ENCODE results near the gene SHLD2.
"Not testable (repeated sequence)": the region's sequence is repeated elsewhere in the genome, so short reads cannot be mapped to it uniquely, and the experiment has no call there.

Gene SHLD2

DNA sequence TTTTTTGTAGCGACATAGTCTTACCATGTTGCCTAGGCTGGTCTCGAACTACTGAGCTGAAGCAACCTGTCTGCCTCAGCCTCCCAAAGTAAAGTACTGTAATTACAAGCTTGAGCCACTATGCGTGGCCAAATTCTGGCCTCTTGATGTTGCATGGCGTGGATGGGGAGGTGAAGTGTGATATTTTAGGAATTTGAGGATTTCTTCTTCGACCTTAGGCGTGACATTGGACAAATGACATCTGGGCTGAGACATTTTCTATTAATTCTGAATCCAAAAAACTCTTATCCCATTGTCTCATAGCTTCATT is 48.1 kb downstream of the SHLD2 start:
- not testable (repeated sequence) for DNase-seq

DNA sequence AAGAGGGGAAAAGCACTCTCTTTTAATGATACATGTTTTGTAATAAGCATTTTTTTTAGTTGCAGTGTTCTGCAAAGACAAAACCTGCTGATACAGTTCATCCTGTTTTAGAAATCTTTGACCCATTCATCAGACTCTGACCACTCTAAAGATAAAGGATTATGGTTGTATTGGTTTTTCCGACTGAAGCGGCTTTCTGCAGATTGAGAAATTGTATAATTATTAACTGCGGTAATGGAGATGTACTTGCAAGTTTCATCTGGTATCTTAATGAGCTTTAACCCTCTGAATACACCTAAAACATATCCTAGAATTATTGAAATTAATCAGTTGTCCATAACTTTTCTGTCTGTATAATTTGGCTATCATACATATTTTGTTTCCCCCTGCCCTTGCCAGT is 50.6 kb downstream of the SHLD2 start:
- not testable (repeated sequence) for DNase-seq

DNA sequence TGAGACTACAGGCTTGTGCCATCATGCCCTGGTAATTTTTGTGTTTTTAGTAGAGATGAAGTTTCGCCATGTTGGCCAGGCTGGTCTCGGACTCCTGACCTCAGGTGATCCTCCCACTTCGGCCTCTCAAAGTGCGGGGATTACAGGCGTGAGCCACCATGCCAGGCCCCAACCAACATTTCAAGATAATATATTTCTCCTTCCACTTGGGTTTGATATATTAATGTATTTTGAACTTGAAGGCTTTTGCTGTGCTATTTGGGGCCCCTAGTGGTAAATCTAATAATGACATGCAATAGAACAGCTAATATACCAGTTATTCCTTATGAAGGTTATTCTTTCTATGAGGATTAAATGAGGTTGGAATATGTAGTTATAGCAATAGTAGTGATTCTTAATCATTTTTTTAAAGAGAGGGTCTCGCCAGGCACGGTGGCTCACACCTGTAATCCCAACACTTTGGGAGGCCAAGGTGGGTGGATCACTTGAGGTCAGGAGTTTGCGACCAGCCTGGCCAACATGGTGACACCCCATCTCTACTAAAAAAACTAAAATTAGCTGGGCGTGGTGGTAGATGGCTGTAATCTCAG is 54.1 kb downstream of the SHLD2 start:
- DNase-seq: not testable (repeated sequence)

DNA sequence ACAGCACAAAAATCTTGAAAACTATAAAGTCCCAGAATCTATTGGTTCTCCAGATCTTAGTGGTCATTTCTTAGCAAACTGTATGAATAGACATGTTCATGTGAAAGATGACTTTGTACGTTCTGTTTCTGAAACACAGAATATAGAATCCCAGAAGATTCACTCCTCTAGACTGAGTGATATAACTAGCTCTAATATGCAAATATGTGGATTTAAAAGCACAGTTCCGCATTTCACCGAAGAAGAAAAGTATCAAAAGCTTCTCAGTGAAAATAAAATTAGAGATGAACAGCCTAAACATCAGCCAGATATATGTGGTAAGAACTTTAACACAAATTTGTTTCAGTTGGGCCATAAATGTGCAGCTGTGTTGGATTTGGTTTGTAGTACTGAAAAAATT is 56.5 kb downstream of the SHLD2 start:
- DNase-seq: not testable (repeated sequence)

DNA sequence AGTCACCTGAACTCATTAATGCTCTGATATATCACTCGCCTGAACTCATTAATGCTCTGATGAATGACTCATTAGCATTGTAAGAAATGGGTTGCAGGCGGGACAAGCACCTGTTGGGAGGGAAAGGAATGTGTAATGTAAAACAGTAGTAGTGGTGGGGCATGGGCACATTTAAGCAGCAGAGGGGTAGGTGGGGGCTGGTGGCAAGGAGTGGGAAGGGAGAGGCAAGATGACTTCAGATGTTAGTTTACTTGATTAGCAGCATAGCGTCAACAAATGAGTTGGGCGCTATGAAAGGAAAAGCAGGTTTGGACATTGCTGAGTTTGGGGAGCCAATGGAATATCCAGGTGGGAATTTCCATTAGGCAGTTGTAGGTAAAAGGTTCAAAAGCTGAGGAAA is 61.8 kb downstream of the SHLD2 start:
- not testable (repeated sequence) for DNase-seq

DNA sequence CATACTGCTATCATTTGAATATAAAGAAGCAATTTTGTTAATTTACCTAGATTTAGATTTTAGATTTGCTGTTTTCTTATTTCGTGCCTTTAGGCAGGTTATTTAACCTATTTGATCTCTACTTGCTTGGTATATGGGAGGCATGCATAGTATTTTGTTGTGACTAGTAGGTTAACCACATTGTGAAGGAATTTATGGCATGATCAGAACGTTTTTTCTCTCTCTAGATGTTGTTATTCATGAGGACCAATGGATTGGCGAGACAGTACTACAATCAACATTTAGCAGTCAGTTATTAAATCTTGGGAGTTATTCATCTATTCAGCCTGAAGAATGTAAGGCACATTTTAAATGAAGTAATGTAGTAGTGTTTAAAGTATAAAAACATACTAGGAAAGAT is 62.8 kb downstream of the SHLD2 start:
- not testable (repeated sequence) for DNase-seq

DNA sequence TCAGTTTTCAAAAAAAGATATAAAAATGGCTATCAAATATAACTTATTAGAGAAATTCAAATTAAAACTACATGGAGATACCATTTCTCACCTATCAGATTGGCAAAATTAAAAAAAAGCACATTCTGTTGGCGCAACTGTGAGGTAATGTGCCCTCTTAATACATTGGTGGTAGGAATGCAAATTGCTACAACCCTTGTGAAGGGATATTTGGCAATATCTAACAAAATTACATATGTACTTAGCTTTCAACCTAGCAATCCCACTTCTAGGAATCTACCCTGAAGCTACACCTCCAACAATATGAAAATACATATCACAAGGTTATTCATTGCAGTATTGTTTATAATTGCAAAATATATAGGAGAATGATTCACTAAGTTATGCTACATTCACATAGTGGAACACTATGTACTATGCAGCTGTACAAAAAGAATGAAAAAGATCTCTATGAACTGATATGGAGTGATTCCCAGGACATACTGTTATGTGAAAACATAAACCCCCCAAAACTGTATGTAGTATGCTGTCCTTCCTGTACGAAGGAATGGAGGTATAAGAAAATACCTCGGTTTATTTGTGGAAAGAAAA is 67.8 kb downstream of the SHLD2 start:
- DNase-seq: not testable (repeated sequence)

DNA sequence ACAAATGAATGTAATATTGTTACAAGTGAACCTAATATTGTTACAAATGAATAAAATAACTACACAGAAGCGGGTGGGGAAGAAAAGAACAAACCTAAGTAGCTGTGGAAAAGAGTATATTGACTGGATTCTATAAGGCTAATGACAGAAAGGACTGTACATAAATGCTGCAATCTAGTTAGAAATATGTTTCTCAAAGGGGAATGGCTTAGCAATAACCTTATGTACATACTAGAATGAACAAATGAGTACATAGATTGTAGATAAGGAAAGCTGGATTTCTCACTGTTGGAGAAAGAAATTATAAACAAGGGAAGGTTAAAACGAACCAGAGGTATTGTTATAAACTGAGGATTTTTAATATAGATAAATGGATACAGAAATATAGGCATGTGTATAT is 68.4 kb downstream of the SHLD2 start:
- DNase-seq: not testable (repeated sequence)

DNA sequence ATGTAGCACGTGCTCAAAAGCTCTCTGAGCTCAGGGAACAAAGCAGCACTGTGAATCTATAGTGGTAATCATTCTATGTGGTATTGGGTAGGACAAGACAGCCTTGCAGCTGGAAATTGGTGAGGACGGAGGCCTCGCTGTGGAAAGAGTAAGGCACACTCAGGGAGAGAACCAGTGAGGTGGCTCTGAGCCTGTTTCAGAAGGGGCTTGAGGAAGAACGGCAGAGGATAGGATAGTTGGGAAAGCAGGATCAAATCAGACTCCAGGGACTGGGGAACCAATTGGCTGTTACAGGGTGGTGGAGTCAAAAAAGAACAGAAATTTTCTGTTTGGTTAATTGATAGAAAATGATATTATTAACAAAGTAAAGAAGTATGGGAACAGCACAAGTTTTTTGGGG is 74.9 kb downstream of the SHLD2 start:
- DNase-seq: not testable (repeated sequence)

DNA sequence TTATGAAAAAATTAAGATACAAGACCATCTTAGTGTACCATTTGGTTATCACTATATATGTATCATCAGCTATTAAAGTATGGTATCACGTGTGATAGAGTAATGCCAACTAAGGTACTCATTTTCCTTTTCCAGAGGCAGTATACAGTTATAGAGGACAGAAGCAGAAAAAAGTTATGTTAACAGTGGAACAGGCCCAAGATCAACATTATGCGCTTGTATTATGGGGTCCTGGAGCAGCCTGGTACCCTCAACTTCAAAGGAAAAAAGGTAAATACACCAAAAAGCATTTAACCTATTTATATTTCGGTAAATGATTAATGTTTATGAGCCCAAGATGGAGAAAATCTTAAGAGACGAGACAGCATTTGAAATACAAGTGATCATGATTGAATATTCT is 75.7 kb downstream of the SHLD2 start:
- not testable (repeated sequence) for DNase-seq

DNA sequence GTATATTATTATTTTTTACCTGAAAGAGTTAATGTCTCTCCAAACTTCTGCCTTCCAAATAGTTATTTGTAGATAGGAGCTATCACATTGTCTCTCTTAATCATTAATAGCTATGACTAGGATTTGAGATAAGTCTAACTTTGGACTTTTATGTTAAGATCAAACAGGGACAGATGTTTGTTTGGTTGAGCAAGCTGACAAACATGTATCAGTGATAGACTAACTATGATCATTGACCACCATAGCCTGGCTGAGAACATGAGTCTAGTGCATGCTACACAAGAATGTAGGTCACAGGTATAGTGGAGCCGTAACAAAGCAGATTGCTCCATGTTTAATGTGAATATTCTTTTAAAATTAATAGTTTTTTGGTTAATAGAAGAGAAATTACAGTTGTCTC is 76.7 kb downstream of the SHLD2 start:
- DNase-seq: not testable (repeated sequence)

DNA sequence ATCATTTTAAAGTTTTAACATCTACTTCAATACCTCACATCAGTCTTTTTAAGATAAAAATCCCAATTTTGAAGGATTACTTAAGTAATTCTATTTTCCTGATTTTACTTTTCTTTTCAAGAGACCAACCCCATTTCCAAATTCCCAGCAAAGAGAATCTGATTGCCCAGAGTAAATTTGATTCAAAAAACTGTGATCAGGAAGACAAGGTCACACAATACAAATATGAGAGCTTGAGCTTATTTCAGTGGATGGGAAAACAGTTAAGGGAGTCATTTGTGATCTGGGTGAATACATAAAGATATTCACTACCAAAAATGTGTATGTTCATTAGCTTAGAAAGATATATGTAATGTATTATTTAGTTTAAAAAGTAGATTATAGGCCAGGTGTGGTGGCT is 77.2 kb downstream of the SHLD2 start:
- DNase-seq: not testable (repeated sequence)

DNA sequence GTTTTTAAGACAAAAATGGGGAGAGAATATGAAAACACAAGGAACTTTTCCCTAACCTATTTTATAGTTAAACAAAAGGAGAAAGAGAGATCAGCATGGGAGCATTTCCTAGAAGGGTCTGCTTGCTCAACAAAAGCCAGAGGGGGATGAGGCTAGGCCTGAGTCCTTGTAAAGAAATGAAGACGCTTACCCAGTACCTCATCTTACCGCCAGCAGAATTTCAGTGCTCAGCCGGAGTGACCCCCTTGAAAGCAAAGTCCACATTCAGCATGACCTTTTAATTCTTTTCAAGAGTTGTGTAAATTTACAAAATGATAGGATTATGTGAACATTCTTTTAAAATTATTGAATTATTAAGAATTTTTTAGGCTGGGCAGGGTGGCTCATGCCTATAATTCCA is 82.6 kb downstream of the SHLD2 start:
- DNase-seq: not testable (repeated sequence)

DNA sequence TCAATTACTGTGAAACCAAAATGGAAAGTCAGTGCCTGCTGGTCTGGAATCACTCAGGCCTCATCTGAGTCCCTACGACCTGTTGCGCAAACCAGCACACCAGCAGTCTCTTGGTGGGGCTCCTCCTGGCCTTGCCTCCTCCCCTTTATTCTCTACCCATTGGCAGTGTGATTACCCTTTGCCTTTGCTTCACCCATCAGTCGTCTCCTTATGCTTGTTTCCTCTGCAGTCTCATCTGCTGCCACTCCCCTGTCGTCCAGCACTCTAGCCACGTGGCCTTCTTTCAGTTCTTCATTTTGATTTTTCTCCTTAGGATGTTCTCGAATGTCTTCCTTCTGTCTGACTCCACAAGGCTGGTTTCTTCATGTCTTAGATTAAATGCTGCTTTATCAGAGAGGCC is 89.4 kb downstream of the SHLD2 start:
- not testable (repeated sequence) for DNase-seq

DNA sequence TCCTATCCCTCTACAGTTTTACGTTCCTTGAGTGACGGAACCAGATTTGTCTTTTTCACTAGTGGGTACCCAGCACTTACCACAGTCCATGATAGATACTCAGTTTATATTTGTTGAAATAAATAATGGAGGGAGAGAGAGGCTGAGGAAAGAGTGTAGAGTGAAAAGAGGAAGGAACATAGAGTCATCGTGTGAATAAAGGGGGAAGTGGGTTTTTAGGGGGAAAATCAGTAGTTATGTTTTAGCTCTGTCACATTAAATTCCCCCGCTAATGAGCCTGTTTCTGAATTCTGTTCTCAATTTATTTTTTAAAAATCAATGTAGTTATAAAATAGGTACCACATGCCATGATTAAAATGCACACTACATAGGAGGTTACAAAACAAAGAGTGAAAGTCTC is 91.0 kb downstream of the SHLD2 start:
- not testable (repeated sequence) for DNase-seq

DNA sequence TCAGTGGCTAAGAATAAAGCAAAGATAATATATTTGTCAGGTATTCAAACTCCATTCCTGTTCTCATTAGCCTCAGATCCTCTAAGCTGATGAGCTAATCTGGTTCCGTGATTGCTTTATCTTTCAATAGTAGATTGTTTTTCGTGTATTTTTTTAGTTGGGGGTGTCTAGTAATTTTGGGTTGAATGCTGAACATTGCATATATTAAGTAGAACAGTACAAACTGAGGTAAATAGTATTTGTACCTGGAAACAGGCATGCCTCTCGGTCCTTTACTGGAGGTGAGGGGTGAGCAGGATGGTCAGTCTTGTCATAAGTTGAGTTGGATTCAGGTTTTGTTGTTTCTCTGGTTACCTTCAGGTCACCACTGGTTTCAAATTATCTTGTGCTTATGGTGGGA is 92.6 kb downstream of the SHLD2 start:
- DNase-seq: not testable (repeated sequence)

DNA sequence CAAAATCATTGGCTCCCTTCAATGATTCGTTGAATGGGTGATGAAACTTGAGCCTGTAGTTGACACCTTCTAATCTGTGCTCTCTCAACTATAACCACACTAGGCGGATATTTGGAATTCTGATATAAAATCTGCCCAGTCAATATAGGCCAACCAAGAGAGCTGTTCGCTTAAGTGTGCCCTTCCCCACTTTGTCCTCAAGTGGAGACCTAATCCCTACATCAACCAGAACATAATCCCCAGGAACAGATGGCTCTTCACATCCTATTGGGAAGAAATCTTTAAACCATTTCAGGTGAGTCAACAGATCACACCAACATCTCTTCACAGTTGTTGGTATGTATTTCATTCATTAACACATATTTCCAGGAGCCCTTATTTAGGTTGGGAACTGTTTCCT is 96.8 kb downstream of the SHLD2 start:
- not testable (repeated sequence) for DNase-seq

DNA sequence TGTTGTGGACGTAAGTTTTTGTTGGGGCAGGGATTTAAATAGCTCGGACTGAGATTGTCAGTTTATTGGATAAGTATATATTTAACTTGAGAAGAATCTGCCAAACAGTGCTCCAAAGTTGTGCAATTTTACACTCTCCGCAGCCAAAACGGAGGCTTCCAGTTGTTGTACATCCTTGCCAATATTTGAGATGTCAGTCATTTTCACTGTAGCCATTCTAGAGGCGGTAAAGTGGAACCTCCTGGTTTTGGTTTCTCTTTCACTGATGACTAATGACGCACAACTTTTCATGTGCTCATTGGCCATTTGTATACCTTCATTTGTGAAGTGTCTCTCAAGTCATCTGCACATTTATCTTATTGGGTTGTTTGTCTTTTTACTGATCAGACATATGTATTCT is 105.9 kb downstream of the SHLD2 start:
- not testable (repeated sequence) for DNase-seq

DNA sequence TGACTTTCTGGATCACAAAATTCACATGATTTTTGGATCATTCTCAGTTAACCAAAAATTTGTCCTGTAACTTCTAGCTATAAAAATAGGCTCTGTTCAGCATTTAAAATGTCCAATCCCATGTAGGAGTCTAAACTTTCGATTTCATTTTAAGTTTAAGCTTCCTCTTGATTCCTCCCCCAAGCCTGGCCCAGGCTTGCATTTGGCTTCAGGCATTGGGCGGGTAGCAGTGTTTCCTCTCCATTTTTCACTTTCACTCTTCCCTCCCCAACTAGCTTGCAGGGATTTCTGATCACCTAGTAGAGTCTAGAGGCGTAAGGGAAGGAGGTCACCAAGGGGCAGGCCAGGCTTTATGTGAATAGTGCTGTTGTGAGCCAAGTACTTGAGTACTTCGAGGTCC is 109.8 kb downstream of the SHLD2 start:
- not testable (repeated sequence) for DNase-seq

DNA sequence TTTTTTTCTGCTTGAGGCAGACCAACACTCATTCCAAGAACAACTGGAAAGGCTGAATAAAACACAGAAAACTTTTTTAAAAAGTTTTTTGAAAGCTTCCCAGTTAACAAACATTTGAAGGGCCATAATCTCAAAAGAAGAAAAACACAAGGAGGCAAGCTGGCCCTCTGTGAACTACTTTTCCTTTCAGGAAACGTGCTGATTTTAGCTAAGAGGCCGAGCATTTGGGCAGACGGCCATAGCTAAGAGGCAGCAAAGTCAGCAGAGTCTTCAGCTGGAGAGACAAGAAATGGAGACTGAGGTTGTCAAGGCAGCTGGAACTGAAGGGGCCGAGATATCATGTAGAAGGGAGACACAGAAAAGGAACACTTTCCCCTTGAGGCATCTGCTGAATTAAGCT is 111.9 kb downstream of the SHLD2 start:
- DNase-seq: not testable (repeated sequence)

DNA sequence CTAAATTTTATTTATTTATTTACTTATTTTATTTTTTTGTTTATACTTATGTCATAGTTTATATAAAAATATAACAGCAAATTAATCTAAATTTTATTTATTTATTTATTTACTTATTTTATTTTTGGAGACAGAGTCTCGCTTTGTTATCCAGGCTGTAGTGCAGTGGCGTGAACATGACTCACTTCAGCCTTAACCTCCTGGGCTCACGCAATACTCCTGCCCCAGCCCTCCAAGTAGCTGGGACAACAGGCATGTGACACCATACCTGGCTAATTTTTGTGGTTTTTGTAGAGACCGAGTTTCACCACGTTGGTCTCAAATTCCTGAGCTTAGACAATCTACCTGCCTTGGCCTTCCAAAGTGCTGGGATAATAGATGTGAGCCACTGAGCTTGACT is 115.3 kb downstream of the SHLD2 start:
- not testable (repeated sequence) for DNase-seq

DNA sequence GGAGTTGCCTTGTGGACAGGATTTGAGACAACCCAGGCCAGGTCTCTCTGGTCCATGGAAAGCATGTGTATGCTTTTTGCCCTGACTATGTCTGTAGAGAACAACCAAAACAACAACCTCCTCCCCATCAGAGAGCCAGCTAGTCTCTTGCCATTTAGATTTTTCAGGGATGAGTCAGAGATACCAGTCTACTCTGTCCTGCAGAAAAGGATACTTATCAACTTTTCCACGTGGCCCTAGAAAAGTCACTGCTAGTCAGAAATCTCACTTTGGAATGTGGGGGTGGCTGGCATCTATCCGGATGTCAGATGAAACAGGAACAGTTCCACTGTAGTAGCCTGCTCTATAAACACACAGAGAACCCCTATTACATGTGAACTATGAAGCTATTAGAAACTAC is 116.8 kb downstream of the SHLD2 start:
- DNase-seq: not testable (repeated sequence)

DNA sequence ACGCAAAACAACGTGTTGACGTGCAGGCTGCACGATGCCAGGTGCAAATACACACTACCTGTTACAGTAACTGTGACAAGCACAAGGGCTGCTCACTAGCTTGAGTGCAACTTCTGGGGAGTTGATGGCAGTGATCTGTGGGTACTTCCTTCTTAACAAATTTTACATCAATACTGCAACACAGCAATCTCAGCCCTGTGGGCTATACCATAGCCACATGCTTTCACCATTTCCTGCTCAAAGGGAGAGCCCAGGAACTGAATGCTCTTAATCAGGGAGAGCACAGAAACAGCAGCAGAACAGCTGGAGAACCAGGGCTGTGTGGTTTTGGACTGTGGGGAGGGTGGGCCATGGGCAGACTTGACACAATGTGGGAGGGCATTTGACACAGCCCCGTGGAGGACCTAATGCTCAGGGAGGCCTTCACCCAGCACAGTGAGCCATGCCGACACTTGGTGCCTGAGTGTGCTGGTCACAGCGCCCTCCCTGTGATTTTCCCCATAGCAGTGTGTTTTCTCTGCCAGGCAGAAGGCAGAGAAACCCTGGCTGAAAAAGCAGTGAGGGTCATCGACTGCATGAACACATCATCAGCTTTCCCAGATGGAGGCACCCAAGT is 118.3 kb downstream of the SHLD2 start:
- not testable (repeated sequence) for DNase-seq

DNA sequence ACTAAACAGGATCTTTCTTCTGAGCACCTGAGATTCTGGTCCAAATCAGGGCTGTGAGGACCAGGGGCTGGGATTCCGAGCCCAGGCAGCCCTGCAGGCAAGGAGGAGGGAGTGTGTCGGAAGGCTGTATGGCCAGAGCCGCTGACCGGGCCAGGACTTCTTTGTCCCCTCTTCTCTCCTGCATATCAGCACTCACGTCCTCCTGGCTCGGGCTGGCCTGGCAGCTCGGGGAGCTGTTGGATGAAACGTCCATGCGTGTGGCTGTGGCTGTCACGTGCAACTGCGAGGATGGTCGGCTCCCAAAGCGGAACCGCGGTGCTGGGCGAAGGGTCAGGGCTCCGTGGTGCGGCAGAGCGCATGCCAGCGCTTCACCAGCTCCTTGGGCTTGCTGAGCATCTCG is 118.8 kb downstream of the SHLD2 start:
- DNase-seq: not testable (repeated sequence)

DNA sequence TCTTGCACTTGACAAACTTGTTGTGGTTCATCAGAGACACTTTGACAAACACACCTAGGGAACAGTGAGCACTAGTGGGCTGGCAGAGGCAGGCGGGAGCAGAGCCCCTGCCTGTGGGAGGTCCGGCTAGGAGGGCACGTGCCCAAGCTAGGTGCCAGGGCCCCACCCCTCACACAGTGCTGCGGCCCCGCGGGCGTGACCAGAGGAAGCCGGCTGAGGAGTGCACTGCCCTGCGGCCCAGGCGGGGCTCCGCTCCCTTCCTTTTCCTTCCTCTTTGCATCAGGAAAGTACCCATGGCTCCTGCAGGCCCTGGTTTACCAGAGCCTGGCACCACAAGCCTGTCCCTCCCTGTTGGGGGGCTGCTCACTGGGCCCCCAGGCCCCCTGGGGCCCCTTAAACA is 121.1 kb downstream of the SHLD2 start:
- not testable (repeated sequence) for DNase-seq
